Activated T-cell treated with anti-CD3 and anti-CD28 coated beads for 4 hours (primary cell): ENCODE data around the gene MPV17L2.

Experiments used
- DNase-seq: peaks from one replicate; pipeline ENCODE4 v3.0.0-alpha.2; 2020

The MPV17L2 gene

GRCh38 chr19:18219911-18220631 is 27.1 kb downstream of the MPV17L2 start:
- no peak for DNase-seq

DNA sequence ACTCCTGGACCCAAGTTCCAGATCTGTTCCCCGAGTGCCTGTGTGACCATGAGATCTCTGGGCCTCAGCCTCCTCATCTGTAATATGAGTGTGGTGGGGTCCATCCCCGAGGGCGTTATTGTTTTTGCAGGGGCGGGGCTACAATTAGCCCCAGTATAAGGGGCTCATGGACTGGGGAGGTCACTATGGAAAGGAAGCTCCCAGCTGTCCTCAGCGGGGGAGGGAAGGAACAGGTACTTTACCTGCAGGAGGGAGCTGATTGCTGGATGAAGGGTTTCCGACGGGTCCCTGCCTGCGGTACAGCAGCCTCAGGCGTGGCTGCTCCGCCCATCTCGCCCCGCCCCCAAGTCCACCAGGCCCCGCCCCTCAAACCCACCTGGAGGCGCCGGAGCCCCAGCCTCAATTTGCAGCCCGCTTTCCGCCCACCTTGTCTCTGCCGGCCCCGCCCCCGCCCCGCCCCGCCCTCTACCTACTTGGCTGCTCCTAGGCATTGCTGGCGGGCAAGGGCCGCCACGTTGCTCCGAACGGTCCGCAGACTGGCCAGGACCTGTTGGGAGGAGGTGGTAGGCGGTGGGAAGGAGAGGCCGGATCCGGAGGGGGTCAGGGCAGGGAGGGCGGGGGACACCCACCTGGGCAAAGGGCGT is 27.7 kb downstream of the MPV17L2 start:
- DNase-seq: no peak

DNA sequence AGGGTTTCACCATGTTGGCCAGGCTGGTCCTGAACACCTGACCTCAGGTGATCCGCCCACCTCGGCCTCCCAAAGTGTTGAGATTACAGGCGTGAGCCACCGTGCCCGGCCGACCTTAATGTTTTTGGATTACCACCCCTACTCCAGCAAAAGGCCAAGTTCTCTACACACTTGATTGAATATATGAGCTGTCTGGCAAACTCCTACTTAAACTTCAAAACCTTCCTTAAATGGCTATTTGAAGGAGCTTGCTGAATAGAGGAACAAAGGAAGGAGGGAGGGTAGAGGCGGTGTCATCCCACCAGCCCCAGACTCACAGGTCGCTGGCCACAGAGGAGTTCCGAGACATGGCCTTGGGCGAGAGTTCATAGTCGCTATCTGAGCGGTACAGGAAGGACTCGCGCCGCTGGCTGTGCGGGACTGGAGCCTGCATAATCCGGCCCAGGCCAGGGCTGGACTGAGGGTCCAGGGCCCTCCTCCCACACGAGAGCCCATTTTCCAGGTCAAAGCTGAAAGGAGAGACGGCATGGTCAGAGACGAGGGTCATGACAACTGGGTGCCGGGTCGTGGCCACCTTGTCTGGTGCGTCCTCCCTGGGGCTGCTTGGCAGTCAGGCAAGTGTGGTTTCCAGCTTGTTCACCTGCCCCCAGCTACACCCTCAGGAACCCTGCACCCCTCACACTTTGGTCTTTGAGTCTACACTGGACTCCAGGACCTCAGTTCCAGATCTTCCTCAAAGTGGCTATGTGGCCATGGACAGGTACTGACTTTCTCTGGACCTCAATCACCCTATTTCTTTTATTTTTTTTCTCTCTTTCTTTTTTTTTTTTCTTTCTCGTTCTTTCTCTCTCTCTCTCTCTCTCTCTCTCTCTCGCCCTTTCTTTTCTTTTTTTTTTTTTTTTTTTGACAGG is 29.1 kb downstream of the MPV17L2 start:
- DNase-seq: no peak

GRCh38 chr19:18223860-18224524 is 31.0 kb downstream of the MPV17L2 start:
- DNase-seq: no peak

GRCh38 chr19:18224525-18225354 is 31.7 kb downstream of the MPV17L2 start:
- peak; percentile 58 for DNase-seq

GRCh38 chr19:18225355-18225701 is 32.3 kb downstream of the MPV17L2 start:
- DNase-seq: no peak

DNA sequence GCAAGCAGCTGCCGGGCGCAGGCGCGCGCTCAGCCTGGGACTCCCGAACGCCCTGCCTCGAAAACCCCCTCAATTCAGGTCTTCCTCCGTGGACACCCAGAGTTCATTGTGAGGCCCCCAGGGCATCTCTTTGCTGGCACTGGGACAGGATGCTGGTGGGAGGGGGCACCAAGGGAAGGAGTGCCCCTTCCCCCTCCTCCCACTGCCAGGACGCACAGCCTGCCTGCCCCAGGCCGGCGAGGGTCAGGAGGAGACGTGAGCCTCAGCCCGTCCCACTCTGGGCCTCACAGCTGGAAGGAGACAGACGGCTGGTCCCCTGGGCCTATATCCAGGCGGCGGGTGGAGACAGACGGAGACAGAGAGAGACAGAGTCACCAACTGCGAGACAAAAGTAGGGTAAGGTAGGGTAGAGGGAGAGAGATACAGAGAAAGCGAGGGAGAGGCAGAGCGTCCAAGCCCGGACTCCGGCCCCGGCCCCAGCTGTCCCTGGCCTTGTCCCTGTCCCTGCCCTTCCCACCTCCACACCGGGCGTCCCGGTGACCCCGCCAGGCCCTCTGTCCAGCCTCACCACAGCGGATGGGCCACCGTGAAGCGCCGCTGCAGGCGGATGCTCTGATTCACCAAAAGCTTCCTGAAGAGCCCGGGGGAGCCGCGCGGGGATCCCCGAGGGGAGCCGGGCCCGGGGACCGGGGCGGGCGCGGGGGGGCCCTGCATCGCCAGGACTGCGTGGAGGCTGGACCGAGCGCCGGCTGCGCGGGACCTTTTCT is 32.9 kb downstream of the MPV17L2 start, which contains the start of gene PDE4C:
PDE4C (minus strand) TSS at position 737 of the 767 bp plus-strand sequence; CDS start at position 714, 23 bp downstream.
- no peak for DNase-seq

GRCh38 chr19:18226956-18227780 is 34.1 kb downstream of the MPV17L2 start:
- DNase-seq: no peak

GRCh38 chr19:18227781-18228271 is 34.8 kb downstream of the MPV17L2 start:
- DNase-seq: no peak

- DNase-seq: no peak
Observed at GRCh38 chr19:18229474-18229873, 36.5 kb downstream of the MPV17L2 start.

- no peak for DNase-seq
Observed at GRCh38 chr19:18229915-18230314, 36.9 kb downstream of the MPV17L2 start.

- DNase-seq: no peak
Observed at GRCh38 chr19:18230941-18231734, 38.1 kb downstream of the MPV17L2 start.

GRCh38 chr19:18231775-18232174 is 38.8 kb downstream of the MPV17L2 start:
- DNase-seq: no peak

DNA sequence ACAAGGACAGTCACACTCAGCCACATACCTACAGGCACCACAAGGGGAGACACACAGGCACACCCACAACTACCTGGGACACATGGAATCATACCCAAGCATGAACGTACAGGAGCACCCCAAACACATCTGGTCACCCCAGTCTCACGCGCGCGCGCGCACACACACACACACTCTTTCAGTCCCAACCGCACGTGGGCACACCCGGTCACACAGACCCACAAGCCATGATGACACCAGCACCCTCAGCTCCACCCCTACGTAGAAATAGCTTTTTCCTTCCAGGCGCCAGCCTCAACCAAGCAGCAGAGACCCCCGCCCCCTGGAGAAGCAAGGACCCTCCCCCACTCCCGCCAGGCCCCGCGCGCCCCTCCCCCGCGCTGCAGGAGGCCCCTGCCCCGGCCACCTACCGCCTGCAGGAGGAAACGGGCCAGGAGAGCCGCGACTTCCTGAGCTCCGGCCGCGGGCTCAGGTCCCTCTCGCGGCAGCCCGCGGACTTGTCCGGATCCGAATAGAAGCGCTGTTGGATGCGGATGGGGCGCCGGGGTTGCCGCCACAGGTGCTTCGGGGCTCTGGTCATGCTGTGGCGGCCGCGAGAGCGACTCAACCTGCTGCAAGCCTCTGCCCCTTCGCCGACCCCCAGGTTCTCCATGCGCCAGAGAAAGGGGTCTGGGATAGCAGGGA is 39.7 kb downstream of the MPV17L2 start:
- no peak for DNase-seq

DNA sequence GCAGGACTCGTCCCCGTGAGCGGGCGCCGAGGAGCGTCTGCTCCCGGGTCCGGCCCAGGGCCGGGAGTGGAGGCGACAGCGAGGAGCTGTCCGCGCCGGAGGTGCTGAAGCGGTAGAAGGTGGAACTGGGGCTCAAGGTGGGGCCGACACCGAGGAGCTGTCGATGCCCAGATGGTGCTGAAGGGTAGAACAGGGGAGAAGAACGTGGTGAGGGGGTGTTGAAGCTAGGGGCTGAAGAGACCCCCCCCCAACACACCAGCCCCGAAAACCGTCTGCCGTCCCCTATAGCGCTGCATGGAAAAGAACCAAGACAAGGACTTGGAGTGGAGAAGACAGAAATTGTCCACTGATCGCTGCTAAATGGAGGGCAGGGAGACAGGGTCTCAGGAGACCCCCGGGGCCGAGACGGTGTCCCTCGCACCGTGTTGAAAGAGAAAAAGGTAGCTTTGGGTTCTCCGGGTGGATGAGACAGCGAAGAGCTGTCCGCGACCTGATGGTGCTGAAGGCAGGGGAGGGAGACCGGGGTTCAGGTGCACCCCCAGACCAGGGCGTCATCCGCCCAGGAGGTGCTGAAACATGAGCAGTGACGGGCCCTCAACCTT is 40.3 kb downstream of the MPV17L2 start:
- DNase-seq: no peak

- no peak for DNase-seq
Observed at GRCh38 chr19:18234194-18234593, 41.2 kb downstream of the MPV17L2 start.

GRCh38 chr19:18239303-18239702 is 46.3 kb downstream of the MPV17L2 start:
- DNase-seq: no peak

GRCh38 chr19:18245297-18245696 is 52.3 kb downstream of the MPV17L2 start:
- no peak for DNase-seq
